ENCODE data around the gene ELOA2.
"Not testable (repeated sequence)": the region's sequence is repeated elsewhere in the genome, so short reads cannot be mapped to it uniquely, and the experiment has no call there.

The ELOA2 gene

DNA sequence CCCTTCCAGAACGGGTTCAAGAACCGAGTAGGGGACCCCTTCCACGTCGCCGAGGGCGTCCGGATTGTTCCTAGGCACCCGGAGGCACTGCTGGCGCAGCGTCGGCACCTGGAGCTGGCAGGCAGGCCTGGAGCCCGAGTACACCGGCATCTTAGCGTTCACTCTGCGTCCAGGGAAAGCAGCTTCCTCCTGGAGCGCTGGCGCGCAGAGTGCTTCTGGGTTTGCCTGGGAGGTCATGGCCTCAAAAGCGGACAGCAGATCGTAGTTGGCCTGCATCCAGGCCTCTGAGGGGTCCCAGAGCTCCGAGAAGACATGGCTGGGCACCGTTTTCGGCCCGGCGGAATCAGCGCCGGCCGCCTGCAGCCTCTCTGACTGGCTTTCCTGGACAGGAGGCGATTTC lies 12.6 kb downstream of the ELOA2 start:
- not testable (repeated sequence) for DNase-seq (ENCODE audit: low spot score)

GRCh38 chr18:47020757-47021156 lies 14.7 kb downstream of the ELOA2 start:
- not testable (repeated sequence) for DNase-seq (ENCODE audit: low spot score)

DNA sequence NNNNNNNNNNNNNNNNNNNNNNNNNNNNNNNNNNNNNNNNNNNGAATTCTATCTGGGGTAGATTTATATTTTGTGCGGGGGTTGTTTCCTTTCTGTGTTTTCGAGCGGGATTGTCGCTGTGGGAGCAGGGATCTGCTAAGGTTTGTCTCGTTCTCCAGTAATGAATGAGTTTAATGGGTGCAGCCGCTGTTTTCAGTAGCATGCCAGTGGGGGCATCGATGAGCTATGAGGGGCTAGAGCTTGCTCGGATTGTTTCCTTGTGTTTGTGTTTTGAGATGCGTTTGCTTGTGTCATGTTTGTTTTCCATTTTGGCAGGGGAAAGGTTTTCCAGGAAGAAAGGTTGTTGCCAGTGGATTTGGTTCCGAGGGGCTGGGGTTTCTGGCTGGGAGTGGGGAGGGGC lies 15.6 kb downstream of the ELOA2 start:
- DNase-seq (ENCODE audit: low spot score): not testable (repeated sequence)
